CD14-positive monocyte (primary cell): Measurements from ENCODE around the gene HLA-A. TPM values are rescaled to one million over a fixed set of nuclear protein-coding genes. Genes with fewer than 3 reads are reported as not detected.

Experiments
- DNase-seq, 3 donors: peaks; one replicate each; pipeline ENCODE4 v3.0.0-alpha.2; 2011 to 2022
- H2AFZ ChIP-seq: 2 replicates; pipeline ENCODE4 v1.6.0; 2012; ENCODE audit warnings: mild to moderate bottlenecking, low read depth, low read length, inconsistent platforms; ENCODE audit not compliant: insufficient read depth, poor library complexity, severe bottlenecking
- H3K27ac ChIP-seq, 2 donors: 1 replicate in 1 of 2; 2 replicates in 1 of 2; pipeline ENCODE4 v1.5.1; 2012 to 2013; ENCODE audit warnings: low read length in 2 of 2, control low read depth in 1 of 2, inconsistent platforms in 1 of 2, low read depth in 1 of 2, mild to moderate bottlenecking in 1 of 2
- H3K27me3 ChIP-seq, 2 donors: one replicate each; pipeline versions ENCODE4 v1.6.0 to v1.6.1; 2011 to 2013; ENCODE audit warnings: low read length in 2 of 2; ENCODE audit not compliant: control insufficient read depth in 2 of 2, insufficient read depth in 2 of 2
- H3K36me3 ChIP-seq, 2 donors: replicated peaks in 1 of 2; 1 replicate in 1 of 2; 2 replicates in 1 of 2; pipeline versions ENCODE4 v1.5.1 to v1.6.1; 2012 to 2013; ENCODE audit warnings: low read length in 2 of 2, control low read depth in 1 of 2, inconsistent platforms in 1 of 2, mild to moderate bottlenecking in 1 of 2; ENCODE audit not compliant: insufficient read depth in 2 of 2, control insufficient read depth in 1 of 2
- H3K4me1 ChIP-seq, 2 donors: 1 replicate in 1 of 2; 2 replicates in 1 of 2; pipeline versions ENCODE4 v1.5.1 to v1.6.1; 2012 to 2013; ENCODE audit warnings: low read length in 2 of 2, control low read depth in 1 of 2, inconsistent platforms in 1 of 2, mild to moderate bottlenecking in 1 of 2, moderate library complexity in 1 of 2; ENCODE audit not compliant: insufficient read depth in 2 of 2, control insufficient read depth in 1 of 2
- H3K4me2 ChIP-seq: replicated peaks from 2 replicates; pipeline ENCODE3; 2012; ENCODE audit warnings: low read length, moderate library complexity, mild to moderate bottlenecking; ENCODE audit not compliant: poor library complexity, severe bottlenecking; ENCODE audit errors: extremely low read depth
- H3K4me3 ChIP-seq, 3 experiments: fragments of 200-600 bp in 1 of 3; sonication (generic) in 1 of 3; replicated peaks in 1 of 3; 1 replicate in 2 of 3; 2 replicates in 1 of 3; pipeline ENCODE4 v1.5.1; 2011 to 2013; ENCODE audit warnings: low read length in 3 of 3, mild to moderate bottlenecking in 3 of 3, control low read depth in 2 of 3, low read depth in 2 of 3, inconsistent platforms in 1 of 3, moderate library complexity in 1 of 3
- H3K79me2 ChIP-seq: 2 replicates; pipeline ENCODE4 v1.6.0; 2012; ENCODE audit warnings: mild to moderate bottlenecking, control low read depth, inconsistent platforms, low read length, moderate library complexity; ENCODE audit not compliant: insufficient read depth
- H3K9ac ChIP-seq: 2 replicates; pipeline ENCODE4 v1.6.0; 2017; ENCODE audit warnings: low read length, mild to moderate bottlenecking; ENCODE audit not compliant: insufficient read depth, poor library complexity, severe bottlenecking
- H3K9me3 ChIP-seq, 2 donors: replicated peaks in 1 of 2; 1 replicate in 1 of 2; 2 replicates in 1 of 2; pipeline versions ENCODE4 v1.5.1 to v1.6.1; 2012 to 2013; ENCODE audit warnings: low read length in 2 of 2, control low read depth in 1 of 2; ENCODE audit not compliant: control insufficient read depth in 1 of 2, insufficient read depth in 1 of 2
- H4K20me1 ChIP-seq: 2 replicates; pipeline ENCODE4 v1.6.0; 2012; ENCODE audit warnings: mild to moderate bottlenecking, low read length, control low read depth, moderate library complexity; ENCODE audit not compliant: insufficient read depth
- H3K27ac Mint-ChIP-seq, 7 donors: one replicate each; pipeline ENCODE4 v1.8.0; 2020; ENCODE audit warnings: mild to moderate bottlenecking in 7 of 7, mixed read lengths in 7 of 7, moderate library complexity in 6 of 7, inconsistent platforms in 2 of 7
- H3K27me3 Mint-ChIP-seq, 3 donors: one replicate each; pipeline ENCODE4 v1.8.0; 2021 to 2022; ENCODE audit warnings: low read depth in 3 of 3, mild to moderate bottlenecking in 3 of 3, mixed read lengths in 3 of 3, moderate library complexity in 3 of 3, inconsistent platforms in 1 of 3
- H3K36me3 Mint-ChIP-seq, 2 donors: one replicate each; pipeline ENCODE4 v1.8.0; 2020; ENCODE audit warnings: mixed read lengths in 2 of 2, inconsistent platforms in 1 of 2, mild to moderate bottlenecking in 1 of 2
- H3K4me1 Mint-ChIP-seq: one replicate; pipeline ENCODE4 v1.8.0; 2020; ENCODE audit warnings: mild to moderate bottlenecking, mixed read lengths
- H3K4me3 Mint-ChIP-seq, 2 donors: one replicate each; pipeline ENCODE4 v1.8.0; 2020; ENCODE audit warnings: mild to moderate bottlenecking in 2 of 2, mixed read lengths in 2 of 2, moderate library complexity in 1 of 2
- H3K9me3 Mint-ChIP-seq, 7 donors: one replicate each; pipeline ENCODE4 v1.8.0; 2020 to 2022; ENCODE audit warnings: mixed read lengths in 7 of 7, mild to moderate bottlenecking in 6 of 7, moderate library complexity in 6 of 7, inconsistent platforms in 2 of 7
- CTCF ChIP-seq: fragments of 200-600 bp; IDR thresholded peaks from one replicate; pipeline ENCODE4 v1.8.0; 2022; ENCODE audit warnings: antibody characterized with exemption, mild to moderate bottlenecking
- WGBS: methylation state at CpG from one replicate; pipeline ENCODE4 v1.1.5; 2013; ENCODE audit warnings: missing lambda C conversion rate; ENCODE audit not compliant: insufficient coverage; 5-methylcytosine and 5-hydroxymethylcytosine counted together
- intact Hi-C, 2 donors: fragments of 100-400 bp; cut with micrococcal nuclease; formaldehyde crosslinking; loops; one replicate each; pipeline versions ENCODE4 v1.15.0 to v1.15.1; 2023
- polyA plus RNA-seq, 3 donors: library from polyadenylated mRNA; depleted of rRNA in 1 of 3; unstranded in 2 of 3; stranded (reverse) in 1 of 3; fragments of 300-500 nt in 2 of 3; fragments of >200 nt in 1 of 3; fragmentation: Illumina TruSeq in 2 of 3; gene quantifications; 1 replicate in 2 of 3; 2 replicates in 1 of 3; pipeline ENCODE4 v1.2.3, GENCODE V29; 2012 to 2021

Gene HLA-A
- polyA plus RNA-seq, 3 donors = 1,518 to 2,788 (median 1,574) TPM

GRCh38 chr6:29912840-29913239 lies 29.5 kb upstream of the HLA-A start:
- Histone ChIP-seq H3K79me2 (no peaks in the 10 kb centered on the region), H2AFZ (no peak overlapping the region), H3K4me1 (peaks cover 12 to 13% of the 10 kb centered on the region in 2 donors), H3K4me3 (no peak overlapping the region), H3K4me2 (no peak overlapping the region), H3K9me3 (no peaks in the 10 kb centered on the region), H3K27me3 (no peaks in the 10 kb centered on the region), H3K9ac (no peak overlapping the region), H3K36me3 (no peaks in the 10 kb centered on the region), H4K20me1 (no peaks in the 10 kb centered on the region), H3K27ac (no peak overlapping the region)
- H3K4me1 Mint-ChIP-seq = peaks cover 20% of the 10 kb centered on the region
- H3K36me3 Mint-ChIP-seq = peaks cover 0 to 3% of the 10 kb centered on the region in 2 donors
- H3K4me3 Mint-ChIP-seq = no peak overlapping the region
- DNase-seq = no peak
- WGBS = 100% methylated on average over 1 of the region's 2 CpGs
- TF ChIP-seq CTCF = no peak
- intact Hi-C loops = no loop called here
- no peaks in the 10 kb centered on the region for H3K9me3 Mint-ChIP-seq
- H3K27me3 Mint-ChIP-seq = peaks cover 1 to 7% (median 5%) of the 10 kb centered on the region in 3 donors
- H3K27ac Mint-ChIP-seq = no peak overlapping the region

GRCh38 chr6:29916741-29917140 lies 25.6 kb upstream of the HLA-A start:
- Histone ChIP-seq H3K27me3 (no peaks in the 10 kb centered on the region), H4K20me1 (no peaks in the 10 kb centered on the region), H3K79me2 (no peaks in the 10 kb centered on the region), H3K4me1 (peaks cover 37 to 42% of the 10 kb centered on the region in 2 donors), H3K9me3 (no peaks in the 10 kb centered on the region), H3K36me3 (no peaks in the 10 kb centered on the region), H2AFZ (no peak overlapping the region), H3K27ac (no peak overlapping the region), H3K4me3 (no peak overlapping the region), H3K4me2 (no peak overlapping the region), H3K9ac (no peak overlapping the region)
- H3K4me3 Mint-ChIP-seq = no peak overlapping the region
- peaks cover 46% of the 10 kb centered on the region for H3K4me1 Mint-ChIP-seq
- WGBS = 100% methylated on average over 1 of the region's 1 CpG
- H3K9me3 Mint-ChIP-seq = no peaks in the 10 kb centered on the region
- DNase-seq = no peak
- intact Hi-C loops = no loop called here
- H3K27ac Mint-ChIP-seq = peak overlapping the region in 1 of 7 donors; percentile 25
- peaks cover 0 to 3% of the 10 kb centered on the region in 2 donors for H3K36me3 Mint-ChIP-seq
- peaks cover 0 to 7% (median 4%) of the 10 kb centered on the region in 3 donors for H3K27me3 Mint-ChIP-seq
- no peak for TF ChIP-seq CTCF
